GM13976 (cell line): ENCODE results near the gene FAM107B.

Source experiments
- DNase-seq: peaks from one replicate; pipeline ENCODE4 v3.0.0; 2012; ENCODE audit warnings: low spot score
- in situ Hi-C: fragments of 300-500 bp; cut with MboI; formaldehyde crosslinking; loops from one replicate; pipeline ENCODE4 v1.12.0; 2022; ENCODE audit warnings: low sequenced_read_pairs, mixed read lengths, inconsistent platforms; ENCODE audit not compliant: unreplicated experiment
- TF ChIP-seq, protein P1 (sequence below): IDR thresholded peaks from 2 replicates; pipeline ENCODE4 v1.5.1; 2012; ENCODE audit warnings: borderline replicate concordance, mild to moderate bottlenecking; ENCODE audit not compliant: insufficient read depth; ENCODE audit errors: extremely low read depth, missing control alignments, control extremely low read depth

Gene FAM107B

DNA sequence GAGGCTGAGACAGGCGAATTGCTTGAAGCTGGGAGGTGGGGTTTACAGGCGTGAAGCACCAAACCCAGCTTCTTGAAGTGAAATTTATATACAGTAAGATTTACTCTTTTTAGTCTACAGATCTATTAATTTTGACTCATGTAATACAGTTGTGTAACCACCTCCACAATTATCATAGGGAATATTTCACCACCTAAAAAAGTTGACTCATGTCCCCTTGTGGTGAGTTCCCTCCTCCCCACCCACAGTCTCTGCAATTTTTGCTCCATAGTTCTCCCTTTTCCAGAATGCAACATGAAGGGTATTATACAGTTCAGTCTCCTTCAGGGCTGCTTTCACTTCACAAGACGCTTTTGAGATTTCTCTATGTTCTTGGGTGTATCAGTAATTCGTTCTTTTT lies 156.8 kb downstream of the FAM107B start:
- TF ChIP-seq, protein P1, sequence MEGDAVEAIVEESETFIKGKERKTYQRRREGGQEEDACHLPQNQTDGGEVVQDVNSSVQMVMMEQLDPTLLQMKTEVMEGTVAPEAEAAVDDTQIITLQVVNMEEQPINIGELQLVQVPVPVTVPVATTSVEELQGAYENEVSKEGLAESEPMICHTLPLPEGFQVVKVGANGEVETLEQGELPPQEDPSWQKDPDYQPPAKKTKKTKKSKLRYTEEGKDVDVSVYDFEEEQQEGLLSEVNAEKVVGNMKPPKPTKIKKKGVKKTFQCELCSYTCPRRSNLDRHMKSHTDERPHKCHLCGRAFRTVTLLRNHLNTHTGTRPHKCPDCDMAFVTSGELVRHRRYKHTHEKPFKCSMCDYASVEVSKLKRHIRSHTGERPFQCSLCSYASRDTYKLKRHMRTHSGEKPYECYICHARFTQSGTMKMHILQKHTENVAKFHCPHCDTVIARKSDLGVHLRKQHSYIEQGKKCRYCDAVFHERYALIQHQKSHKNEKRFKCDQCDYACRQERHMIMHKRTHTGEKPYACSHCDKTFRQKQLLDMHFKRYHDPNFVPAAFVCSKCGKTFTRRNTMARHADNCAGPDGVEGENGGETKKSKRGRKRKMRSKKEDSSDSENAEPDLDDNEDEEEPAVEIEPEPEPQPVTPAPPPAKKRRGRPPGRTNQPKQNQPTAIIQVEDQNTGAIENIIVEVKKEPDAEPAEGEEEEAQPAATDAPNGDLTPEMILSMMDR = no peak
- DNase-seq = no peak
- in situ Hi-C loops = no loop called here

DNA sequence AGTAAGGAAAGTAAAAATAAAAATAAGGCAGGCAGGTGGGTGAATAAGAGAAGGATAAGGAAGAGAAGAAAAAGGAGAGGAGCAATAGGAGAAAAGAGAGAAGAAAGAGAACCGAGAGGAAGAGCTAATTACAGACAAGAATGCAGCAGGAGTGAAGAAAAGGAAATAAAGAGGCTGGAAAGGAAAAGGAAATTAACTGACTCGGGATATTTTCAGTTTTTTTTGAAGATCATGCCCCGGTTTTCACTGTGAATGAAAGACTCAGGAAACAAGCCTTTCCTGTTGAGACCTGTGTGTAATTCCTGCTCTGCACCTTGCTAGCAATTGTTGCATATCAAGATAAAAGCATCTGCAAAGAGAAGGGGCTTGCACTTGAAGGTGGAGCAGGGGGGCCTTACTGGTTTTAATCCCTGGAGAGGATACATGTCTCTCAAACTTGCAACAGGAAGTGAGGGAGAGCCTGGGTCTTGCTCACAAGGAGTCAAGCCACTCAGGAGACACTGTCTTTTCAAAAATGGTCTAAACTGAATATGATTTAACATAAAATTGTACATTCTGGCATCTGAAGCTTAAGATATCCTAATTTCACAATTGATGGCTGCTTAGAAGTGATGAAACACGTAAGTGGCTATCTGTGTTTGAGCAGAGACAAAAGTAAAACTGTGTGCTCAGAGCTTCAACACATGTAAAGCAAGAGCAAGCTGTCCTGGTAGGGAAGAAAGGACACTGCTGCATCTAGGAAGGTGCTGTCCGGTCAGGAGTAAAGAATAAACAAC lies 157.6 kb downstream of the FAM107B start:
- in situ Hi-C loops = no loop called here
- DNase-seq = no peak
- TF ChIP-seq, protein P1 = no peak

DNA sequence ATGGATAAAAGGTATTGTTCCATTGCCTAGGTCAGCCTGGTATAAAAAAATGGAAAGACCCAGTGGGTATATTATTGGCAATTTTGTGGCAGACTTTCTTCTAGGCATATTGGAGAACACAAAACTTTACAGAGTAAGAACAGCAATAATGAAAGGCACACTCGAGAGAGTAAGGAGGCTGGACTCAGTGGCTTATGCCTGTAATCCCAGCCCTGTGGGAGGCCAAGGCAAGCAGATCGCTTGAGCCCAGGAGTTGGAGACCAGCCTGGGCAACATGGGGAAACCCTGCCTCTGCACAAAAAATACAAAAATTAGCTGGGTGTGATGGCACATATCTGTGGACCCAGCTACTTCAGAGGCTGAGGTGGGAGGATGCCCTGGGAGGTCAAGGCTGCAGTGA lies 158.2 kb downstream of the FAM107B start:
- TF ChIP-seq, protein P1 = no peak
- in situ Hi-C loops = no loop called here
- DNase-seq = no peak

DNA sequence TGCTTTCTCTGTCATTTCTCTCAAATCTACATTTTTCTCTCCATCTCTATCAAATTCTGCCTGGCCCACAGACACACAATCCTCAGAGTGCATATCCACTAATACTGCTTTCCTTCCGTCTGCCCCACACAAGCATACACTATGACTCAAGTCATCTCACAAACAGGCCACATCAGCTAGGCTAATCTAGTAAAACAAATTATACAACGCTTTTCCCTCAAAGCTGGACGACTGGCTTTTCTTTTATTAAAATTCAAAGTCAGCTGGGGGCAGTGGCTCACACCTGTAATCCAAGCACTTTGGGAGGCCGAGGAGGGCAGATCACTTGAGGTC lies 161.1 kb downstream of the FAM107B start:
- TF ChIP-seq, protein P1 = no peak
- in situ Hi-C loops = no loop called here
- no peak for DNase-seq

DNA sequence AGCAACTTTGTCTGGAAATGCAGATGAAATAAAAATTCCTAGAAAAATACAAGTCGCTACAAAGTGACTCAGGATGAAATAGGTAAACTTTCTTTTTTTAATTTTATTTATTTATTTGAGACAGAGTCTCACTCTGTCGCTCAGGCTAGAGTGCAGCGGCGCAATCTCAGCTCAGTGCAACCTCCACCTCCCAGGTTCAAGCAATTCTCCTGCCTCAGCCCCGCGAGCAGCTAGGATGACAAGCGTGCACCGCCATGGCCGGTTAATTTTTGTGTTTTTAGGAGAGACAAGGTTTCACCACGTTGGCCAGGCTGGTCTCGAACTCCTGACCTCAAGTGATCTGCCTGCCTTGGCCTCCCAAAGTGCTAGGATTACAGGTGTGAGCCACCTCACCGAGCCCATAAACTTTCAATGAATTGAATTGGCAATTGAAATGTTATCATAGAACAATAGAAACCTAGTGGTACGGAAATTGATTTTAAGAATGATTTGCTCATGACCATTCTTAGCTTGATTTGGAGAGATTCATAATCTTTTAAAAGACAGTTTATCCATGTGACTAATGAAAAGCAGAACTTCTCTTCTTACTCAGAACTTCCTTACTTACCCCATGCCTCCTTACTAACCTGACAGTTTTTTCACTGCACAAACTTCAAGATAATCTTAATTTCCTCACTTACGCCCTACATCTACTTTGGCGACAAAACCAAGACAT lies 161.7 kb downstream of the FAM107B start:
- in situ Hi-C loops = no loop called here
- no peak for DNase-seq
- TF ChIP-seq, protein P1 = no peak

DNA sequence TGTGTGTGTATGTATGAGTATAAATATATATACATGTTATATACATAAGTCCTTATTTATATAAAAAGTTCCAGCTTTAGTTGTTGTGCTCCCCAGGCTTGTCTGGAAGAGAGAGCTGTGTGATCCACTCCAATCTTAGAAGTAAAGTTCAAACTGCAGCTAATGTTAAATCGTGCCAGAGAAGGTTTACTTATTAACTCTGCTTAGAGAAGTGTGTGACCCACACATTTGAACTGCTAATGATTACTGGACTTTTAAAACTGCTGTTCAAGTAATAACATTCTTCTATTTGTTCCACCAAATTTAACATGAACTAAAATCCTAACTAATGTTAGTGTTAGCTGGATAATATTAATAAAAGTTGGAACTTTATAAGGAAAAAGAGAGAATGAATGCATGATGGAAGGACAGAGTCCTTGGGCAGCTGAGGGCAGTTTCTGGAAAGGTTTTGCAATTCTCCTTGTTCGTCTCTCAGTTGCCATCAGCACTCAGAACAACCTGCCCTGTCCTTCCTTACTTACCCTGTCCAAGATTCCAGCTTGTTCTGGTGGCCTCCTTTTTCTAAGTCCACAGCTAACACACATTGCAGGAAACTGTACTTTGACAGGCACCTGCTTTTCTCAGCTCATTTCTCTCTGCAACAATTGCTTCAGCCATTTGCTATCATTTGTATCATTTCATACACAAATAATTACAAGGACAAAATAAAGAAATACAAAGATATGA lies 162.6 kb downstream of the FAM107B start:
- no peak for DNase-seq
- TF ChIP-seq, protein P1 = no peak
- in situ Hi-C loops = no loop called here
